ENCODE data around the gene FMNL2.

DNA sequence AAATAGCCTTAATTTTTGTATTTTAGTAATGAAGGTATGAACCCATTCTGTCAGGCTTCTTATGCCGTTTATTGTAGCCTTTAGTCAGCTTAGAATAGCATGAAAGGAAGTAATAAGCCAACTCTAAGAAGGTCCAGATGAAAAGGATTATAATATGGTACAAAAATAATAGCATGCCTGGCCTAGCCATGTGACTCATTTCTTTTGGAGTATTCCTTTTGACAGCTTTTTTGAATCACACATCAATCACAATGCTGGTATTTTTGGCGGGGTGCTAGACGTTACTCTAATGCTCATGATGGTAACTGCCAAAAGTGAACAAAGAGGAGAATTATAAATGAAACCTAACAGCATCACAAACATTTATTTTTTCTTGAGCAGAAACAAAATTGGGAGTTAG is 19.9 kb downstream of the FMNL2 start:
- TF ChIP-seq, protein P1, sequence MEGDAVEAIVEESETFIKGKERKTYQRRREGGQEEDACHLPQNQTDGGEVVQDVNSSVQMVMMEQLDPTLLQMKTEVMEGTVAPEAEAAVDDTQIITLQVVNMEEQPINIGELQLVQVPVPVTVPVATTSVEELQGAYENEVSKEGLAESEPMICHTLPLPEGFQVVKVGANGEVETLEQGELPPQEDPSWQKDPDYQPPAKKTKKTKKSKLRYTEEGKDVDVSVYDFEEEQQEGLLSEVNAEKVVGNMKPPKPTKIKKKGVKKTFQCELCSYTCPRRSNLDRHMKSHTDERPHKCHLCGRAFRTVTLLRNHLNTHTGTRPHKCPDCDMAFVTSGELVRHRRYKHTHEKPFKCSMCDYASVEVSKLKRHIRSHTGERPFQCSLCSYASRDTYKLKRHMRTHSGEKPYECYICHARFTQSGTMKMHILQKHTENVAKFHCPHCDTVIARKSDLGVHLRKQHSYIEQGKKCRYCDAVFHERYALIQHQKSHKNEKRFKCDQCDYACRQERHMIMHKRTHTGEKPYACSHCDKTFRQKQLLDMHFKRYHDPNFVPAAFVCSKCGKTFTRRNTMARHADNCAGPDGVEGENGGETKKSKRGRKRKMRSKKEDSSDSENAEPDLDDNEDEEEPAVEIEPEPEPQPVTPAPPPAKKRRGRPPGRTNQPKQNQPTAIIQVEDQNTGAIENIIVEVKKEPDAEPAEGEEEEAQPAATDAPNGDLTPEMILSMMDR (conservative IDR thresholded peaks at IDR 0.05; ENCODE audit: low read depth in 2 of 2) = no peak
- TF ChIP-seq EZH2 (IDR thresholded peaks at IDR 0.05; ENCODE audit: low read depth, unreplicated experiment) (no peak), EZH2phosphoT487 (IDR thresholded peaks at IDR 0.05; ENCODE audit: unreplicated experiment) (no peak), JUNB (IDR thresholded peaks at IDR 0.05; ENCODE audit: unreplicated experiment) (no peak), POLR2AphosphoS5 (IDR thresholded peaks at IDR 0.05; ENCODE audit: low read depth) (no peak), REST (IDR thresholded peaks at IDR 0.05; ENCODE audit: unreplicated experiment) (no peak), ZNF331 (CRISPR knock-in tag; IDR thresholded peaks at IDR 0.05; ENCODE audit: low read depth) (no peak)
- TF ChIP-seq, protein P2, sequence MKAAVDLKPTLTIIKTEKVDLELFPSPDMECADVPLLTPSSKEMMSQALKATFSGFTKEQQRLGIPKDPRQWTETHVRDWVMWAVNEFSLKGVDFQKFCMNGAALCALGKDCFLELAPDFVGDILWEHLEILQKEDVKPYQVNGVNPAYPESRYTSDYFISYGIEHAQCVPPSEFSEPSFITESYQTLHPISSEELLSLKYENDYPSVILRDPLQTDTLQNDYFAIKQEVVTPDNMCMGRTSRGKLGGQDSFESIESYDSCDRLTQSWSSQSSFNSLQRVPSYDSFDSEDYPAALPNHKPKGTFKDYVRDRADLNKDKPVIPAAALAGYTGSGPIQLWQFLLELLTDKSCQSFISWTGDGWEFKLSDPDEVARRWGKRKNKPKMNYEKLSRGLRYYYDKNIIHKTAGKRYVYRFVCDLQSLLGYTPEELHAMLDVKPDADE (IDR thresholded peaks at IDR 0.05) = no peak
